HepG2 (cell line): ENCODE measurements around the gene MAP1LC3A.

Experiments used
- GTF2F1 ChIP-seq: fragments of 150-350 bp; IDR thresholded peaks from 2 replicates; pipeline ENCODE4 v1.6.1; 2014; ENCODE audit warnings: low read length
- ZMYM4 ChIP-seq: sonication (generic); formaldehyde crosslinking; IDR thresholded peaks from 2 replicates; pipeline ENCODE4 v1.8.1; 2023; ENCODE audit warnings: mild to moderate bottlenecking, missing genetic modification reagents
- ZNF24 ChIP-seq: fragments of 450-650 bp; IDR thresholded peaks from 2 replicates; pipeline ENCODE4 v1.6.1; 2017; ENCODE audit warnings: antibody characterized with exemption, mild to moderate bottlenecking
- ZNF282 ChIP-seq: fragments of 450-650 bp; IDR thresholded peaks from 2 replicates; pipeline ENCODE4 v1.6.1; 2018; ENCODE audit not compliant: partially characterized antibody
- ZSCAN29 ChIP-seq: sonication (generic); formaldehyde crosslinking; conservative IDR thresholded peaks from 2 replicates; pipeline ENCODE4 v1.4.0; 2020; ENCODE audit warnings: mild to moderate bottlenecking, missing genetic modification reagents
- TF ChIP-seq, protein P1 (sequence below): sonication (generic); formaldehyde crosslinking; IDR thresholded peaks from 2 replicates; pipeline ENCODE4 v1.5.0; 2020; ENCODE audit warnings: mild to moderate bottlenecking, missing genetic modification reagents, moderate library complexity
- TF ChIP-seq, protein P2 (sequence below): IDR thresholded peaks from 2 replicates; pipeline ENCODE4 v1.6.1; 2016; ENCODE audit warnings: control low read depth
- TF ChIP-seq, protein P3 (sequence below): sonication (generic); formaldehyde crosslinking; IDR thresholded peaks from 2 replicates; pipeline ENCODE4 v1.4.0; 2020; ENCODE audit warnings: missing genetic modification reagents

DNA sequence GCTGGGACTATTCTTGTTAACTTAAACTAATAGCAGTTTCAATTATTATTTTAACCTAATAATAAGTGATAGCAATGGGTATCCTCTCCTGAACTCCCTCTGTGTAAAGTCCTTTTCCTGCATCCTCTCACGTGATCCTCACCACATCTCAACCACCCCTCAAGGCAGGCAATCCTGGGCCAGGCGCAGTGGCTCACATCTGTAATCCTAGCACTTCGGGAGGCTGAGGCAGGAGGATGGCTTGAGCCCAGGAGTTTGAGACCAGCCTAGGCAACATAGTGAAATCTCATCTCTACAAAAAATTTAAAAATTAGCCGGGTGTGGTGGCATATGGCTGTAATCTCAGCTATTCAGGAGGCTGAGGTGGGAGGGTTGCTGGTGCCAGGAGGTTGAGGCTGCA is 23.7 kb downstream of the MAP1LC3A start:
- TF ChIP-seq ZNF282 (no peak), ZSCAN29 (CRISPR knock-in tag) (no peak), ZMYM4 (CRISPR knock-in tag) (no peak), GTF2F1 (no peak), ZNF24 (no peak)
- TF ChIP-seq, protein P1, sequence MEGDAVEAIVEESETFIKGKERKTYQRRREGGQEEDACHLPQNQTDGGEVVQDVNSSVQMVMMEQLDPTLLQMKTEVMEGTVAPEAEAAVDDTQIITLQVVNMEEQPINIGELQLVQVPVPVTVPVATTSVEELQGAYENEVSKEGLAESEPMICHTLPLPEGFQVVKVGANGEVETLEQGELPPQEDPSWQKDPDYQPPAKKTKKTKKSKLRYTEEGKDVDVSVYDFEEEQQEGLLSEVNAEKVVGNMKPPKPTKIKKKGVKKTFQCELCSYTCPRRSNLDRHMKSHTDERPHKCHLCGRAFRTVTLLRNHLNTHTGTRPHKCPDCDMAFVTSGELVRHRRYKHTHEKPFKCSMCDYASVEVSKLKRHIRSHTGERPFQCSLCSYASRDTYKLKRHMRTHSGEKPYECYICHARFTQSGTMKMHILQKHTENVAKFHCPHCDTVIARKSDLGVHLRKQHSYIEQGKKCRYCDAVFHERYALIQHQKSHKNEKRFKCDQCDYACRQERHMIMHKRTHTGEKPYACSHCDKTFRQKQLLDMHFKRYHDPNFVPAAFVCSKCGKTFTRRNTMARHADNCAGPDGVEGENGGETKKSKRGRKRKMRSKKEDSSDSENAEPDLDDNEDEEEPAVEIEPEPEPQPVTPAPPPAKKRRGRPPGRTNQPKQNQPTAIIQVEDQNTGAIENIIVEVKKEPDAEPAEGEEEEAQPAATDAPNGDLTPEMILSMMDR (CRISPR knock-in tag) = no peak
- TF ChIP-seq, protein P2, sequence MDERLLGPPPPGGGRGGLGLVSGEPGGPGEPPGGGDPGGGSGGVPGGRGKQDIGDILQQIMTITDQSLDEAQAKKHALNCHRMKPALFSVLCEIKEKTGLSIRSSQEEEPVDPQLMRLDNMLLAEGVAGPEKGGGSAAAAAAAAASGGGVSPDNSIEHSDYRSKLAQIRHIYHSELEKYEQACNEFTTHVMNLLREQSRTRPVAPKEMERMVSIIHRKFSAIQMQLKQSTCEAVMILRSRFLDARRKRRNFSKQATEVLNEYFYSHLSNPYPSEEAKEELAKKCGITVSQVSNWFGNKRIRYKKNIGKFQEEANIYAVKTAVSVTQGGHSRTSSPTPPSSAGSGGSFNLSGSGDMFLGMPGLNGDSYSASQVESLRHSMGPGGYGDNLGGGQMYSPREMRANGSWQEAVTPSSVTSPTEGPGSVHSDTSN = no peak
- TF ChIP-seq, protein P3, sequence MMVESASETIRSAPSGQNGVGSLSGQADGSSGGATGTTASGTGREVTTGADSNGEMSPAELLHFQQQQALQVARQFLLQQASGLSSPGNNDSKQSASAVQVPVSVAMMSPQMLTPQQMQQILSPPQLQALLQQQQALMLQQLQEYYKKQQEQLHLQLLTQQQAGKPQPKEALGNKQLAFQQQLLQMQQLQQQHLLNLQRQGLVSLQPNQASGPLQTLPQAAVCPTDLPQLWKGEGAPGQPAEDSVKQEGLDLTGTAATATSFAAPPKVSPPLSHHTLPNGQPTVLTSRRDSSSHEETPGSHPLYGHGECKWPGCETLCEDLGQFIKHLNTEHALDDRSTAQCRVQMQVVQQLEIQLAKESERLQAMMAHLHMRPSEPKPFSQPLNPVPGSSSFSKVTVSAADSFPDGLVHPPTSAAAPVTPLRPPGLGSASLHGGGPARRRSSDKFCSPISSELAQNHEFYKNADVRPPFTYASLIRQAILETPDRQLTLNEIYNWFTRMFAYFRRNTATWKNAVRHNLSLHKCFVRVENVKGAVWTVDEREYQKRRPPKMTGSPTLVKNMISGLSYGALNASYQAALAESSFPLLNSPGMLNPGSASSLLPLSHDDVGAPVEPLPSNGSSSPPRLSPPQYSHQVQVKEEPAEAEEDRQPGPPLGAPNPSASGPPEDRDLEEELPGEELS (CRISPR knock-in tag) = no peak
